ENCODE results near the gene SFMBT1.
A peak's percentile ranks its signal among the peaks of the same experiment; 100 is the strongest.

Gene SFMBT1

GRCh38 chr3:53073553-53074365, 27.9 kb upstream of the SFMBT1 start:
- Histone ChIP-seq H3K27me3 (ENCODE audit: control insufficient read depth, insufficient read depth, low read length) (no peaks in the 10 kb centered on the region), H3K4me1 (peaks cover 11% of the 10 kb centered on the region), H3K79me2 (no peaks in the 10 kb centered on the region), H3K36me3 (ENCODE audit: control insufficient read depth, insufficient read depth, low read length) (no peaks in the 10 kb centered on the region), H3K9me3 (ENCODE audit: control insufficient read depth, low read length) (no peaks in the 10 kb centered on the region), H3K4me2 (ENCODE audit: low read length) (peak overlapping the region; percentile 85), H2AFZ (peak overlapping the region; percentile 100), H3K27ac (peak overlapping the region; percentile 33), H3K9ac (no peak overlapping the region), H3K4me3 (ENCODE audit: low read depth, low read length) (no peak overlapping the region)
- no peak for TF ChIP-seq CTCF (IDR thresholded peaks at IDR 0.05)

GRCh38 chr3:53072653-53073552, 27.0 kb upstream of the SFMBT1 start:
- H3K4me2 ChIP-seq (ENCODE audit: low read length): peak overlapping the region; percentile 85
- no peaks in the 10 kb centered on the region for H3K27me3 ChIP-seq (ENCODE audit: control insufficient read depth, insufficient read depth, low read length)
- peak overlapping the region; percentile 33 for H3K27ac ChIP-seq
- TF ChIP-seq CTCF (IDR thresholded peaks at IDR 0.05): peak; percentile 96
- peak overlapping the region; percentile 100 for H2AFZ ChIP-seq
- peak overlapping the region; percentile 21 for H3K9ac ChIP-seq
- peak overlapping the region; percentile 66 for H3K4me3 ChIP-seq (ENCODE audit: low read depth, low read length)
- H3K79me2 ChIP-seq: no peaks in the 10 kb centered on the region
- H3K36me3 ChIP-seq (ENCODE audit: control insufficient read depth, insufficient read depth, low read length): no peaks in the 10 kb centered on the region
- no peaks in the 10 kb centered on the region for H3K9me3 ChIP-seq (ENCODE audit: control insufficient read depth, low read length)
- peaks cover 11% of the 10 kb centered on the region for H3K4me1 ChIP-seq

- Histone ChIP-seq H2AFZ (peak overlapping the region; percentile 100), H3K9ac (no peak overlapping the region), H3K27me3 (ENCODE audit: control insufficient read depth, insufficient read depth, low read length) (no peaks in the 10 kb centered on the region), H3K79me2 (no peaks in the 10 kb centered on the region), H3K9me3 (ENCODE audit: control insufficient read depth, low read length) (no peaks in the 10 kb centered on the region), H3K27ac (no peak overlapping the region), H3K4me1 (peaks cover 11% of the 10 kb centered on the region), H3K36me3 (ENCODE audit: control insufficient read depth, insufficient read depth, low read length) (no peaks in the 10 kb centered on the region), H3K4me3 (ENCODE audit: low read depth, low read length) (no peak overlapping the region), H3K4me2 (ENCODE audit: low read length) (no peak overlapping the region)
- no peak for TF ChIP-seq CTCF (IDR thresholded peaks at IDR 0.05)
Observed at GRCh38 chr3:53071882-53072431, 26.1 kb upstream of the SFMBT1 start.

- Histone ChIP-seq H3K4me2 (ENCODE audit: low read length) (no peak overlapping the region), H3K36me3 (ENCODE audit: control insufficient read depth, insufficient read depth, low read length) (no peaks in the 10 kb centered on the region), H3K4me3 (ENCODE audit: low read depth, low read length) (no peak overlapping the region), H3K79me2 (no peaks in the 10 kb centered on the region), H3K4me1 (peaks cover 11% of the 10 kb centered on the region), H3K9me3 (ENCODE audit: control insufficient read depth, low read length) (no peaks in the 10 kb centered on the region), H2AFZ (no peak overlapping the region), H3K27ac (no peak overlapping the region), H3K9ac (no peak overlapping the region), H3K27me3 (ENCODE audit: control insufficient read depth, insufficient read depth, low read length) (no peaks in the 10 kb centered on the region)
- TF ChIP-seq CTCF (IDR thresholded peaks at IDR 0.05): no peak
Observed at GRCh38 chr3:53069422-53070068, 23.7 kb upstream of the SFMBT1 start.

Measured in parathyroid adenoma (tissue), 2 donors.